Endothelial cell of umbilical vein (primary cell): ENCODE results near the gene PDE11A. TPM values are rescaled to one million over a fixed set of nuclear protein-coding genes. Genes with fewer than 3 reads are reported as not detected.

ENCODE experiments used
- BruUV-seq: library from RNA; stranded (reverse); fragments of 400-500 nt; replicated peaks from 2 replicates; lab custom pipeline; 2021; lab: Mats Ljungman, UMichigan
- CTCF ChIA-PET: fragments of 300-600, 350-600 bp; sonication (Branson Sonifier 250); formaldehyde crosslinking; loops from one replicate; lab custom pipeline; 2021; ENCODE audit warnings: antibody characterized with exemption, inconsistent platforms; lab: Charles Lee
- POLR2A ChIA-PET: fragments of 300-600, 350-600 bp; sonication (Branson Sonifier 250); formaldehyde crosslinking; loops from one replicate; lab custom pipeline; 2021; ENCODE audit warnings: antibody characterized with exemption, inconsistent platforms; lab: Charles Lee
- DNase-seq: peaks from one replicate; pipeline ENCODE4 v3.0.0-alpha.2; 2011; ENCODE audit warnings: low read depth, low spot score
- FAIRE-seq: peaks from 2 replicates; lab custom pipeline; 2011; peaks lifted over from hg19 to GRCh38; lab: Jason Lieb, UNC
- H2AFZ ChIP-seq: 2 replicates; pipeline ENCODE4 v1.6.0; 2012; ENCODE audit warnings: low read depth, low read length, control low read depth, inconsistent platforms
- H3K27ac ChIP-seq: 2 replicates; pipeline ENCODE4 v1.5.1; 2011; ENCODE audit warnings: low read depth, mild to moderate bottlenecking, control low read depth, low read length, moderate library complexity; ENCODE audit not compliant: insufficient read depth
- H3K27me3 ChIP-seq, 2 experiments: 2 replicates each; pipeline versions ENCODE4 v1.6.0 to v1.6.1; 2011; ENCODE audit warnings: low read length in 2 of 2, mixed read lengths in 1 of 2; ENCODE audit not compliant: control insufficient read depth in 2 of 2, insufficient read depth in 2 of 2
- H3K36me3 ChIP-seq, 2 experiments: 2 replicates in 1 of 2; 3 replicates in 1 of 2; pipeline ENCODE4 v1.5.1; 2011; ENCODE audit warnings: low read length in 2 of 2, mild to moderate bottlenecking in 1 of 2, moderate library complexity in 1 of 2; ENCODE audit not compliant: control insufficient read depth in 2 of 2, insufficient read depth in 2 of 2; ENCODE audit errors: extremely low read depth in 1 of 2
- H3K4me1 ChIP-seq: 3 replicates; pipeline ENCODE4 v1.5.1; 2011; ENCODE audit warnings: mild to moderate bottlenecking, low read length; ENCODE audit not compliant: control insufficient read depth, insufficient read depth; ENCODE audit errors: extremely low read depth
- H3K4me2 ChIP-seq: 2 replicates; pipeline ENCODE4 v1.6.1; 2011; ENCODE audit warnings: low read length, control low read depth, mixed read lengths; ENCODE audit not compliant: insufficient read depth
- H3K4me3 ChIP-seq, 3 experiments: fragments of 200-600 bp in 1 of 3; sonication (generic), shearing (Covaris generic) in 1 of 3; replicated peaks in 1 of 3; 2 replicates each; pipeline ENCODE4 v1.5.1; 2011 to 2016; ENCODE audit warnings: control low read depth in 3 of 3, low read length in 3 of 3, mild to moderate bottlenecking in 2 of 3, inconsistent platforms in 1 of 3, low read depth in 1 of 3, moderate library complexity in 1 of 3; ENCODE audit not compliant: insufficient read depth in 1 of 3
- H3K79me2 ChIP-seq: 2 replicates; pipeline ENCODE4 v1.6.0; 2012; ENCODE audit warnings: low read length, inconsistent platforms; ENCODE audit not compliant: control insufficient read depth, insufficient read depth
- H3K9ac ChIP-seq: replicated peaks from 2 replicates; pipeline ENCODE3; 2011; ENCODE audit warnings: low read length, control low read depth; ENCODE audit not compliant: insufficient read depth; ENCODE audit errors: extremely low read depth
- H3K9me1 ChIP-seq: replicated peaks from 3 replicates; pipeline ENCODE4 v1.6.0; 2011; ENCODE audit warnings: mild to moderate bottlenecking, low read length; ENCODE audit not compliant: control insufficient read depth, insufficient read depth; ENCODE audit errors: extremely low read depth
- H3K9me3 ChIP-seq: replicated peaks from 2 replicates; pipeline ENCODE4 v1.5.1; 2012; ENCODE audit warnings: low read length, inconsistent platforms; ENCODE audit not compliant: control insufficient read depth, insufficient read depth
- H4K20me1 ChIP-seq: replicated peaks from 2 replicates; pipeline ENCODE3; 2011; ENCODE audit warnings: mild to moderate bottlenecking, low read length; ENCODE audit not compliant: control insufficient read depth, insufficient read depth; ENCODE audit errors: extremely low read depth
- EZH2 ChIP-seq: IDR thresholded peaks from 2 replicates; pipeline ENCODE4 v1.6.1; 2012; ENCODE audit warnings: borderline replicate concordance, low read depth, mild to moderate bottlenecking, moderate library complexity, low read length, inconsistent platforms; ENCODE audit not compliant: severe bottlenecking
- FOS ChIP-seq: IDR thresholded peaks from 2 replicates; pipeline ENCODE4 v1.6.1; 2011; ENCODE audit warnings: mild to moderate bottlenecking, low read length, moderate library complexity, borderline replicate concordance; ENCODE audit not compliant: insufficient read depth
- GATA2 ChIP-seq: IDR thresholded peaks from 2 replicates; pipeline ENCODE4 v1.7.0; 2011; ENCODE audit warnings: low read depth, mild to moderate bottlenecking, moderate library complexity, mixed read lengths, low read length; ENCODE audit not compliant: insufficient read length, insufficient read depth
- JUN ChIP-seq: IDR thresholded peaks from 2 replicates; pipeline ENCODE4 v1.6.1; 2011; ENCODE audit warnings: borderline replicate concordance, low read depth; ENCODE audit not compliant: insufficient read length, insufficient read depth
- MYC ChIP-seq: IDR thresholded peaks from one replicate; pipeline ENCODE4 v1.6.1; 2011; ENCODE audit warnings: mild to moderate bottlenecking, low read depth, low read length
- POLR2A ChIP-seq: IDR thresholded peaks from 2 replicates; pipeline ENCODE4 v1.6.1; 2012; ENCODE audit warnings: low read depth, mild to moderate bottlenecking, control low read depth, low read length
- POLR2AphosphoS5 ChIP-seq: IDR thresholded peaks from 2 replicates; pipeline ENCODE4 v1.6.1; 2012; ENCODE audit warnings: low read depth, mild to moderate bottlenecking, control low read depth, low read length, moderate library complexity; ENCODE audit not compliant: insufficient read depth
- dilution Hi-C: fragments of 300-500 bp; cut with MboI; formaldehyde crosslinking; loops from one replicate; pipeline ENCODE4 v1.15.0; 2019; ENCODE audit warnings: low sequenced_read_pairs; ENCODE audit not compliant: extremely low pct_ligation_motif_present
- intact Hi-C: fragments of 100-400 bp; cut with micrococcal nuclease; formaldehyde crosslinking; loops from one replicate; pipeline ENCODE4 v1.10.0; 2022
- polyA plus RNA-seq, 4 experiments: library from polyadenylated mRNA; depleted of rRNA in 3 of 4; stranded (reverse) in 3 of 4; unstranded in 1 of 4; fragments of >200 nt; gene quantifications; 2 replicates each; pipeline versions ENCODE4 v1.2.1 to v1.2.3, GENCODE V29; 2011 to 2012; ENCODE audit warnings: missing spikeins in 1 of 4
- total RNA-seq: library from RNA; stranded (reverse); gene quantifications from 2 replicates; pipeline ENCODE4 v1.2.3, GENCODE V29; 2021
- TF ChIP-seq, protein P1 (sequence below): IDR thresholded peaks from 2 replicates; pipeline ENCODE4 v1.6.1; 2011; ENCODE audit not compliant: insufficient read depth, insufficient read length
- TF ChIP-seq, protein P2 (sequence below), 2 donors: IDR thresholded peaks; 1 replicate in 1 of 2; 2 replicates in 1 of 2; pipeline ENCODE4 v1.5.1; 2011; ENCODE audit warnings: low read length in 2 of 2, mild to moderate bottlenecking in 2 of 2, moderate library complexity in 2 of 2, control low read depth in 1 of 2, inconsistent platforms in 1 of 2, low read depth in 1 of 2; ENCODE audit not compliant: insufficient read depth in 1 of 2; ENCODE audit errors: extremely low read depth in 1 of 2

The PDE11A gene
- total and polyA plus RNA-seq, 2 donors (not counting 3 experiments of a cell fraction or from before 2014, with no cell fraction given), result 0.07 to 0.51 TPM

DNA sequence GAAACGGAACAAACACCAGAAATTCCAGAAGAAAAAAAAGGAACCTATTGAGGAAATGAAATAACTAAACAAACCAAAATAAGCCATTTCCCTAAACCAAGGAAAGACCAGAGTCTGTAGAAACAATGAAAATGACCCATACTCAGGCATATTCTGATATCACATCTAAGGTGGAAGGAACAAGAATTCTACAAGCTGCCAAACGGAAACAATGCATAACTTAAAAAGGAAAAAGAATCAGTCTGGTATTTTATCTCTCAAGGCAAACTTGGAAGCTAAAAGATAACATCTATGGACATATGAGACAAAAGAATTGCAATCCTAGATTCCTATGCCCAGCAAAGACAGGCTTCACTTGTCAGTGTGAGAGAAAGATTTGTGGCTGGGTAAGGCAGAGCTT lies 326.2 kb downstream of the PDE11A start:
- H3K9ac ChIP-seq, result no peak overlapping the region
- H3K4me2 ChIP-seq, result peak overlapping the region; percentile 52
- peak overlapping the region; percentile 63 for H3K27ac ChIP-seq
- H4K20me1 ChIP-seq, result no peaks in the 10 kb centered on the region
- FAIRE-seq (peak; percentile 83), DNase-seq (peak; percentile 77)
- H3K9me1 ChIP-seq, result no peaks in the 10 kb centered on the region
- intact Hi-C loops, result loop anchor here (2.0 to 5.0 kb wide), 2 partner anchors 22 to 194 kb away; a partner anchor contains a TSS
- H3K4me3 ChIP-seq, result no peak overlapping the region
- H3K79me2 ChIP-seq, result no peaks in the 10 kb centered on the region
- POLR2A ChIA-PET, result interaction anchor here (0.5 kb wide), 1 partner anchor 490 kb away, joined by 3 read pairs; no protein-coding TSS in a partner anchor
- no TSS peak for BruUV-seq
- no peaks in the 10 kb centered on the region for H3K27me3 ChIP-seq
- no peak overlapping the region for H2AFZ ChIP-seq
- H3K4me1 ChIP-seq, result peaks cover 36% of the 10 kb centered on the region
- CTCF ChIA-PET, result interaction anchor here (0.6 to 2.4 kb wide), 10 partner anchors 12 to 633 kb away, joined by 3 to 13 read pairs (median 4); no protein-coding TSS in a partner anchor
- dilution Hi-C loops, result no loop called here
- TF ChIP-seq, protein P1, sequence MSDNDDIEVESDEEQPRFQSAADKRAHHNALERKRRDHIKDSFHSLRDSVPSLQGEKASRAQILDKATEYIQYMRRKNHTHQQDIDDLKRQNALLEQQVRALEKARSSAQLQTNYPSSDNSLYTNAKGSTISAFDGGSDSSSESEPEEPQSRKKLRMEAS, result no peak
- TF ChIP-seq GATA2, result peak; percentile 95
- TF ChIP-seq FOS, result no peak
- TF ChIP-seq JUN, result peak; percentile 31
- TF ChIP-seq, protein P2, sequence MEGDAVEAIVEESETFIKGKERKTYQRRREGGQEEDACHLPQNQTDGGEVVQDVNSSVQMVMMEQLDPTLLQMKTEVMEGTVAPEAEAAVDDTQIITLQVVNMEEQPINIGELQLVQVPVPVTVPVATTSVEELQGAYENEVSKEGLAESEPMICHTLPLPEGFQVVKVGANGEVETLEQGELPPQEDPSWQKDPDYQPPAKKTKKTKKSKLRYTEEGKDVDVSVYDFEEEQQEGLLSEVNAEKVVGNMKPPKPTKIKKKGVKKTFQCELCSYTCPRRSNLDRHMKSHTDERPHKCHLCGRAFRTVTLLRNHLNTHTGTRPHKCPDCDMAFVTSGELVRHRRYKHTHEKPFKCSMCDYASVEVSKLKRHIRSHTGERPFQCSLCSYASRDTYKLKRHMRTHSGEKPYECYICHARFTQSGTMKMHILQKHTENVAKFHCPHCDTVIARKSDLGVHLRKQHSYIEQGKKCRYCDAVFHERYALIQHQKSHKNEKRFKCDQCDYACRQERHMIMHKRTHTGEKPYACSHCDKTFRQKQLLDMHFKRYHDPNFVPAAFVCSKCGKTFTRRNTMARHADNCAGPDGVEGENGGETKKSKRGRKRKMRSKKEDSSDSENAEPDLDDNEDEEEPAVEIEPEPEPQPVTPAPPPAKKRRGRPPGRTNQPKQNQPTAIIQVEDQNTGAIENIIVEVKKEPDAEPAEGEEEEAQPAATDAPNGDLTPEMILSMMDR (IDR thresholded peaks at IDR 0.05; ENCODE audit: extremely low read depth in 1 of 2, insufficient read depth in 1 of 2, low read depth in 1 of 2, low read length in 2 of 2), result no peak
- TF ChIP-seq POLR2A, result no peak
- TF ChIP-seq MYC, result no peak
- TF ChIP-seq POLR2AphosphoS5, result peak; percentile 34
- TF ChIP-seq EZH2, result no peak
- no peaks in the 10 kb centered on the region for H3K9me3 ChIP-seq
- no peaks in the 10 kb centered on the region for H3K36me3 ChIP-seq
